GM18858 (cell line): Measurements from ENCODE around the gene LRIG3.
A peak's percentile ranks its signal among the peaks of the same experiment; 100 is the strongest.
"Not testable (repeated sequence)": the region's sequence is repeated elsewhere in the genome, so short reads cannot be mapped to it uniquely, and the experiment has no call there.

Experiments
- ATAC-seq: cut with Tn5 transposase; IDR thresholded peaks from one replicate; pipeline ENCODE4 v1.9.1; 2021; ENCODE audit not compliant: unreplicated experiment

Gene LRIG3

DNA sequence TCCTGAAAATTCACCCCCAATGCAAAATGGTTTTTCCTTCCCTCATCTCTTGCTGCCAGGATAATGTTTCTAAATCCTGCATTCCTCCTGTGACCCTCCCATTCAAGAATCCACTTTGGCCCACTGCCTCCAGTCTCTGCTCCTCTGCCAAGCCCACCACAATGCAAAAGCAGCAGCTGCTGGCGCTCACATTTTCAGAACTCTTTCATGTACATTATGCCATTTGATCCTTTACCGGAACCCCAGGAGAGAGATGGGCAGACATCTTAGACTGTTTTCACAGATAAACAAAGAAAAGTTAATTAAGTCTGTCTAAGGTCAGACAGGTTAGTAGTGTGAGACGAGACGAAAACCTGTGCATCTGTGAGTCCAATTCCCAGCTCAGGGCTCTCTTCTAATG is 12.9 kb downstream of the LRIG3 start:
- ATAC-seq = no peak

- ATAC-seq = no peak
Measured at GRCh38 chr12:58906917-58907316, 13.4 kb downstream of the LRIG3 start.

- ATAC-seq = no peak
Measured at GRCh38 chr12:58905422-58905821, 14.9 kb downstream of the LRIG3 start.

DNA sequence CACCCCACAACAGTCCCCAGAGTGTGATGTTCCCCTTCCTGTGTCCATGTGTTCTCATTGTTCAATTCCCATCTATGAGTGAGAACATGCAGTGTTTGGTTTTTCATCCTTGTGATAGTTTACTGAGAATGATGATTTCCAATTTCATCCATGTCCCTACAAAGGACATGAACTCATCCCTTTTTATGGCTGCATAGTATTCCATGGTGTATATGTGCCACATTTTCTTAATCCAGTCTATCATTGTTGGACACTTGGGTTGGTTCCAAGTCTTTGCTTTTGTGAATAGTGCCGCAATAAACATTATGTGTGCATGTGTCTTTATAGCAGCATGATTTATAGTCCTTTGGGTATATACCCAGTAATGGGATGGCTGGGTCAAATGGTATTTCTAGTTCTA is 17.6 kb downstream of the LRIG3 start:
- not testable (repeated sequence) for ATAC-seq

DNA sequence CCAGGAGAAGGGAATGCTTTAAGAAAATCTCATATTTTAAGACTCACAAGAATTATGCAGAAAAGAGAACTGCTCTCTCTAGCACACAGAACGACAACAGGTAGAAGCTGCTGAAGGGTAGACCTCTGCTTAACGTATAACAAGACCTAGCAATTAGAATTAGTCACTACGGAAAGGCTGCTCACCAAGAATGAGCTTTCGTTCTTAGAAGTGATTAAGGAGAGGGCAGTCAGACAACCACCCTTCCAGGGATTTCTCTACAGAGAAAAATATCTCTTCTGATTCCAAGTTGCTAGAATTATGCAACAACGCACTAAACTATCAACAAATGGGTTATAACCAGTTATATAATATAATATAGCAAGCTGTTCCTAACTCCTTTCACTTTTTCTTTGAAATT is 18.6 kb downstream of the LRIG3 start:
- no peak for ATAC-seq

DNA sequence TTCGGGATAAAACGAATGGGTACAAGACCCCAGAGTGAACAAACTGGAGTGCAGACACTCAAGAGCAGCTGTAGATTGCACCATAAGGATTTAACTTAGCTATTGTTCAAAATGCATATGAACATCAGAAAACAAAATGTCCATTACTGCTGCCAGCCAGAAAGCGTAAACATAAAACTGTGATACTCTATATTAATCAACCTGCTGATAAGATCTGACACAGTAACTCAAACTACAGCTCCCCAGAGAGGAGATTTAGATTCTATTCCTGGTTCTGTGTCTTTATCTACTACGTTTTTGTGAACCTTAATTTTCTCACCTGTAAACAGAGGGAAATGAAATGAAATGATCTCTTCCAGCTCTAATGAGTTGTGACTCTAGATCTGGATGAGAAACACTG is 22.3 kb downstream of the LRIG3 start:
- no peak for ATAC-seq

DNA sequence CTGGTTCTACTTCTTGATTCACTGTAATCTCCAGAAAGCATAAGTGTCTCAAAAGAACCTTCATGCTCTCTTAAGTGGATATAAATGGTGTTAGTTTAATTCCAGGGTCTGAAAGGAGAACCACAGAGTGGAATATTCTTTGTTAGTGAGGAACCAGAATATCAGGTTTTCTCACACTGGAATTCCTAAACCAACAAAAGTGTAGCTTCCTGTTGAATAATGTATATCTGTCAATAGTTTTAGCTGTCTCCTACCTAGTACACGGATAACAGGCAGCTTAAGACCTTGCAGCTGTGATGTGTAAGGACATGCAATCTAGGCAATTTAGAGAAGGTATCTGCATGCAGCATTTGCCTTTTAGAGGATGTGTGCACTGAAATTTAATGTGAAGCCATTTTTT is 24.0 kb downstream of the LRIG3 start:
- ATAC-seq = no peak

DNA sequence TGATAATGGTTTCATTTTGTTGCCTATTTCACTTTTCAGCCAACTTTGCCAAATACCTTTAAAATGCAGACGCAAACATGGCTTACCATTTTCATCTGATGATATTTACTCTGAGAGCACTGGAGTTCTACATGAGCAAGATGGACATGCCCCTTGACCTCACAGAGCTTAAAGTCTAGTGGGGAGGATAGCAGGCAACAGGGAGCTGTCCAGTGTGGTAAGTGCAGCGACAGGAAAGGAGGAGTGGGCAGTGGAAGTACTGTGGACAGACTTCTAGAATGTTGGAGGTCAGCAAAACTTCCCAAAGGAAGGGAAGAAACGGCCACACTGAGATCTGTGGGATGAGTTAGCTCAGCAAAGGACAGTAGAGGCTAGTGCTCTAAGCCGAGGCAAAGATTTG is 25.3 kb downstream of the LRIG3 start:
- ATAC-seq = no peak

GRCh38 chr12:58894040-58894439 is 26.3 kb downstream of the LRIG3 start:
- no peak for ATAC-seq

GRCh38 chr12:58893495-58893894 is 26.8 kb downstream of the LRIG3 start:
- no peak for ATAC-seq

GRCh38 chr12:58889557-58889956 is 30.7 kb downstream of the LRIG3 start:
- ATAC-seq = no peak

- ATAC-seq = no peak
Measured at GRCh38 chr12:58888131-58888783, 32.0 kb downstream of the LRIG3 start.

GRCh38 chr12:58887068-58887467 is 33.2 kb downstream of the LRIG3 start:
- ATAC-seq = no peak

DNA sequence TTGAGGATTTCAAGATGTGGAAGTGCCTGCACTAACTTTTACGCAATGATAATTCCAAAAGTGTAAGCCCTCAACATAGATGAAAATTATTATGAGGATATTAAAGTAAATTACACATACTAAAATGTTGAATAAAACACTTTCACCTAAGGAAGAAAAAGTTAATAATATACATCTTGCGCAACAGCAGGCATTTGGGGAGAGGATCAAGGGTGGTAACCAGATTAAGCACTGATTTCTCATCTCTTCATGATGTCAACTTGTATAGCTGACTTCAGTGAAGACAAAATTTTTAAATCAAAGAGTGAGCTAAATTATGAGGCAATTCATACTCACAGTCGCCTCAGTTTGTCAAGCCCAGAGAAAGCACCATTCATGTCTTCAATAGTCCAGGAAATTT is 33.8 kb downstream of the LRIG3 start:
- no peak for ATAC-seq

GRCh38 chr12:58884916-58885315 is 35.4 kb downstream of the LRIG3 start:
- no peak for ATAC-seq

GRCh38 chr12:58883576-58884334 is 36.5 kb downstream of the LRIG3 start:
- ATAC-seq = peak; percentile 43

- ATAC-seq = no peak
Measured at GRCh38 chr12:58882826-58883225, 37.5 kb downstream of the LRIG3 start.

GRCh38 chr12:58881816-58882215 is 38.5 kb downstream of the LRIG3 start:
- no peak for ATAC-seq

DNA sequence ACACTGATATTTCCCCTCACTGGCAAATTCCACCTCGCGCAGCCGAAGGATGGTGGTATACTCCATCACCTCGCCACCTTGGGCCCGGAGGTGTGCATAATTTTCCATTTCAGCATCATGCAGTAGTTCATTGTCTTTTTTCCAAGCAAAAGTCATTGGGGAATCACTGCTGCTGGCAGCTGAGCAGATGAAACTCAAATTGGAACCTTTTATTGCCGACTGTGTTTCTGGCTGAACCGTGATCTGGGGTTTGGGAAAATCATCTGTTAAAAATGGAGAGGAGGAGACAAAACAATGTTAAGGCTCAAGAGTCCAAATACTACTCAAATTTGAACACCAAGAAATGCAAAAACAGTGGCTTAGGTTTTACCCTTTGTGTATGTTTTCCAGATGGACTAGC is 39.7 kb downstream of the LRIG3 start:
- no peak for ATAC-seq

- no peak for ATAC-seq
Measured at GRCh38 chr12:58877243-58877743, 43.0 kb downstream of the LRIG3 start.

DNA sequence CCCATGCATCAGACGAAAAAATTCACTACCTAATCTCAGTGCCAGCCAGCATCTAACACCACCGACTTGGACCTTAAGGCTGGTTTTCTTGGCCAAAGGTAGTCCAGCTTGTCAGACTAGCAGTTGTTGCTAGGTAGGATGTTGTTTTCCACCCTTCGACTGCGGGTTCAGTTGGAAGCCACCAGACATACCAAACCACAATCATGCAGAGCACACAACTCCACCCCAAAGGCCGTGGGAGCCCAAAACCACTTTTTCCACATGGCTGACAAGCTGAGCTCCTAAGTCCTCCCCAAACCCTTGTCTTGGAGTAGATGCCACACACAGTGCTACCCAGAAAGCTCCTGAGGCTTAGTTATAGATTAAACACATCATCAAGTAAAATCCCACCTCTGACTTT is 46.8 kb downstream of the LRIG3 start:
- ATAC-seq = no peak

DNA sequence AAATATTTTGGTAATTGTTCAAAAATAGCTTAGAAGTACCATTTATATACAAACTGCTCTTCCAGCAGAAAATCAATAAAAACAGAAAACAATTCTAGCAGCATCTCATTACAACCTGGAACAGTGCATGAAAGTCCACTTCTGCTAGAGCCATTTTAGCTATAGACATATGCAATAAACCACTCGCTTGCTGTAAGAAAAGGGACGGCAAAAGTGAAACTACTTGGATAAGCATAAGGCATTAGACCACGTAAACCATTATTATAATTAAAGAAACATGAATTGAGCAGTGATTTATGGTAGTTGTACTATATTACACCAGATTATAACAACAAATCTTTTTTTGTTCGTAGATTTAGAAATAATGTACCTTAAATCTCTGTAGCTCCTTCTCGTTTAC is 48.7 kb downstream of the LRIG3 start:
- no peak for ATAC-seq

GRCh38 chr12:58870595-58870994 is 49.7 kb downstream of the LRIG3 start:
- ATAC-seq = no peak
